HCT116 (cell line): ENCODE results near the gene JOSD1. TPM values are rescaled to one million over a fixed set of nuclear protein-coding genes. Genes with fewer than 3 reads are reported as not detected.

Experiments
- ATAC-seq: fragments of 200-7000 bp; cut with Tn5 transposase; 2 replicates; pipeline ENCODE4 v1.9.1; 2020; ENCODE audit warnings: mild to moderate bottlenecking, moderate library complexity
- BruUV-seq: library from RNA; stranded (reverse); fragments of 400-500 nt; replicated peaks from 2 replicates; lab custom pipeline; 2021; lab: Mats Ljungman, UMichigan
- CTCF ChIA-PET: fragments of 300-600 bp; sonication (Branson Sonifier 250); formaldehyde crosslinking; loops from one replicate; lab custom pipeline; 2021; ENCODE audit warnings: antibody characterized with exemption; lab: Charles Lee
- POLR2A ChIA-PET: fragments of 300-600, 350-600 bp; sonication (Branson Sonifier 250); formaldehyde crosslinking; loops from one replicate; lab custom pipeline; 2021; ENCODE audit warnings: antibody characterized with exemption; lab: Charles Lee
- RAD21 ChIA-PET, 2 experiments: fragments of 300-600 bp; sonication (Branson Sonifier 250); formaldehyde crosslinking; loops; one replicate each; lab custom pipeline; 2023; ENCODE audit warnings: low total read pairs in 2 of 2; ENCODE audit not compliant: uncharacterized antibody in 2 of 2, unreplicated experiment in 2 of 2, low non-redundant PET in 1 of 2; lab: Charles Lee
- DNase-seq: peaks from one replicate; pipeline ENCODE4 v3.0.0-alpha.2; 2010; ENCODE audit warnings: low read depth, low spot score
- H2AFZ ChIP-seq: fragments of 200-600 bp; shearing (Covaris generic), sonication (generic); 2 replicates; pipeline ENCODE4 v1.6.1; 2017; ENCODE audit warnings: low read depth, mixed run types, mixed read lengths, antibody characterized with exemption, low read length; ENCODE audit not compliant: poor library complexity, severe bottlenecking
- H3K27ac ChIP-seq: 2 replicates; pipeline ENCODE4 v1.5.1; 2012; ENCODE audit warnings: low read depth, low read length
- H3K27me3 ChIP-seq: fragments of 200-600 bp; sonication (generic); 2 replicates; pipeline ENCODE4 v1.6.1; 2016; ENCODE audit warnings: mixed run types, low read length, mixed read lengths; ENCODE audit not compliant: insufficient read depth
- H3K36me3 ChIP-seq, 2 experiments: fragments of 200-500 bp in 1 of 2; fragments of 200-600 bp in 1 of 2; sonication (Bioruptor generic) in 1 of 2; sonication (generic) in 1 of 2; 2 replicates each; pipeline versions ENCODE4 v1.5.1 to v1.6.1; 2014 to 2016; ENCODE audit warnings: low read length in 2 of 2, inconsistent platforms in 1 of 2, mixed read lengths in 1 of 2, mixed run types in 1 of 2; ENCODE audit not compliant: insufficient read depth in 2 of 2, control insufficient read depth in 1 of 2
- H3K4me1 ChIP-seq, 2 experiments: fragments of 200-600 bp in 1 of 2; sonication (generic) in 1 of 2; 2 replicates each; pipeline versions ENCODE4 v1.5.1 to v1.6.1; 2012 to 2017; ENCODE audit warnings: low read length in 2 of 2, inconsistent platforms in 1 of 2, mild to moderate bottlenecking in 1 of 2, mixed read lengths in 1 of 2, mixed run types in 1 of 2, moderate library complexity in 1 of 2; ENCODE audit not compliant: insufficient read depth in 2 of 2, control insufficient read depth in 1 of 2
- H3K4me2 ChIP-seq: fragments of 200-600 bp; sonication (generic); 2 replicates; pipeline ENCODE4 v1.6.1; 2017; ENCODE audit warnings: mixed run types, low read length, mixed read lengths
- H3K4me3 ChIP-seq, 2 experiments: fragments of 200-600 bp in 1 of 2; sonication (generic) in 1 of 2; replicated peaks in 1 of 2; 2 replicates each; pipeline ENCODE4 v1.5.1; 2011 to 2016; ENCODE audit warnings: low read length in 2 of 2, control low read depth in 1 of 2, low read depth in 1 of 2, mild to moderate bottlenecking in 1 of 2, mixed read lengths in 1 of 2, mixed run types in 1 of 2
- H3K79me2 ChIP-seq: fragments of 200-600 bp; sonication (generic); 2 replicates; pipeline ENCODE4 v1.6.1; 2017; ENCODE audit warnings: mild to moderate bottlenecking, mixed run types, low read length, moderate library complexity, mixed read lengths; ENCODE audit not compliant: insufficient read depth
- H3K9ac ChIP-seq: fragments of 200-600 bp; sonication (generic); 2 replicates; pipeline ENCODE4 v1.6.1; 2016; ENCODE audit warnings: low read length, mixed read lengths
- H3K9me2 ChIP-seq: fragments of 200-600 bp; sonication (generic), shearing (Covaris generic); 2 replicates; pipeline ENCODE4 v1.6.1; 2017; ENCODE audit warnings: mixed run types, mild to moderate bottlenecking, moderate library complexity; ENCODE audit not compliant: insufficient read depth
- H3K9me3 ChIP-seq, 2 experiments: fragments of 200-500 bp in 1 of 2; fragments of 200-600 bp in 1 of 2; sonication (Bioruptor generic) in 1 of 2; sonication (generic) in 1 of 2; 2 replicates each; pipeline ENCODE4 v1.6.1; 2014 to 2017; ENCODE audit warnings: low read length in 2 of 2, mixed read lengths in 2 of 2, inconsistent platforms in 1 of 2, low read depth in 1 of 2, mild to moderate bottlenecking in 1 of 2, mixed run types in 1 of 2, moderate library complexity in 1 of 2; ENCODE audit not compliant: control insufficient read depth in 1 of 2, insufficient read depth in 1 of 2
- H4K20me1 ChIP-seq: fragments of 200-600 bp; sonication (generic), shearing (Covaris generic); 2 replicates; pipeline ENCODE4 v1.6.1; 2017; ENCODE audit warnings: mixed run types, mild to moderate bottlenecking, moderate library complexity; ENCODE audit not compliant: insufficient read depth
- CBX3 ChIP-seq: IDR thresholded peaks from 2 replicates; pipeline ENCODE4 v1.6.1; 2012; ENCODE audit warnings: low read depth
- CEBPB ChIP-seq: IDR thresholded peaks from 2 replicates; pipeline ENCODE4 v1.6.1; 2012; ENCODE audit warnings: low read depth
- EGR1 ChIP-seq: IDR thresholded peaks from 2 replicates; pipeline ENCODE4 v1.6.1; 2012; ENCODE audit warnings: low read depth
- EZH2 ChIP-seq: fragments of 200-600 bp; sonication (generic); IDR thresholded peaks from 2 replicates; pipeline ENCODE4 v1.6.1; 2017; ENCODE audit warnings: antibody characterized with exemption, mixed run types
- POLR2A ChIP-seq: IDR thresholded peaks from 2 replicates; pipeline ENCODE4 v1.7.0; 2011; ENCODE audit warnings: borderline replicate concordance; ENCODE audit not compliant: insufficient read depth, insufficient read length; ENCODE audit errors: extremely low read depth
- RAD21 ChIP-seq: IDR thresholded peaks from 2 replicates; pipeline ENCODE4 v1.6.1; 2012; ENCODE audit warnings: low read depth, mild to moderate bottlenecking
- SP1 ChIP-seq: IDR thresholded peaks from 2 replicates; pipeline ENCODE4 v1.6.1; 2012; ENCODE audit warnings: low read depth
- ZNF274 ChIP-seq: fragments of 200-500 bp; sonication (Bioruptor generic); IDR thresholded peaks from 2 replicates; pipeline ENCODE4 v1.6.1; 2014; ENCODE audit warnings: mild to moderate bottlenecking, low read depth, low read length, inconsistent platforms
- intact Hi-C: fragments of 100-400 bp; cut with micrococcal nuclease; formaldehyde crosslinking; loops from 2 replicates; pipeline ENCODE4 v1.10.0; 2022
- total RNA-seq: library from RNA; stranded (reverse); gene quantifications from one replicate; pipeline ENCODE4 v1.2.1, GENCODE V29; 2021; ENCODE audit not compliant: unreplicated experiment
- TF ChIP-seq, protein P1 (sequence below): IDR thresholded peaks from 2 replicates; pipeline ENCODE4 v1.6.1; 2012; ENCODE audit warnings: low read depth
- TF ChIP-seq, protein P2 (sequence below): IDR thresholded peaks from 2 replicates; pipeline ENCODE4 v1.6.1; 2011; ENCODE audit warnings: mild to moderate bottlenecking, low read length, moderate library complexity; ENCODE audit not compliant: insufficient replicate concordance; ENCODE audit errors: extremely low read depth
- TF ChIP-seq, protein P3 (sequence below), 3 experiments: fragments of 200-600 bp in 1 of 3; sonication (generic) in 1 of 3; IDR thresholded peaks in 2 of 3; conservative IDR thresholded peaks in 1 of 3; 2 replicates each; pipeline ENCODE4 v1.5.1; 2012 to 2017; ENCODE audit warnings: low read depth in 2 of 3, low read length in 2 of 3, antibody characterized with exemption in 1 of 3, borderline replicate concordance in 1 of 3, control low read depth in 1 of 3, mild to moderate bottlenecking in 1 of 3, mixed read lengths in 1 of 3, mixed run types in 1 of 3, moderate library complexity in 1 of 3; ENCODE audit not compliant: insufficient read depth in 1 of 3
- TF ChIP-seq, protein P4 (sequence below): IDR thresholded peaks from 2 replicates; pipeline ENCODE4 v1.6.1; 2012
- TF ChIP-seq, protein P5 (sequence below): IDR thresholded peaks from 2 replicates; pipeline ENCODE4 v1.6.1; 2012

Gene JOSD1
- total RNA-seq, 1 experiment from 2014 or later, result 67.3 TPM

DNA sequence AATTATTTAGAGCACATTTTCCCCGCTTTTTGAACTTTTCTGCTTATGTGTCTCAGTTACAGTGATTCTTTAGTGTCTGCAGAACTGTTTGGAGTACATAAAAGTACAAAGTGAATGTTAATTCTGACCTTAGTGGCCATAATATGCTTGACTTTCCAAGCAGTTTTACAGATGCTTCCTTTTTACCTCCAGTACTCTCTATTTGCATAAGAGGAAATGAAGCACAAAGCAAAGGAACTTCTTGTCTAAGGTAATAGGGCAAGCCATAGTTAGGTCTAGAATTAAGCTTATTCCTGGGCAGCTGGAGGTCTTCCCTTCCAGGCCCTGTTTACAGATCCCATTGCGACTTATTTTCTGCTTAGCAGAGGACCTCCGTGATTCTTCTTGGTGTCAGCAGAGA, 8.6 kb upstream of the JOSD1 start:
- TF ChIP-seq, protein P1, sequence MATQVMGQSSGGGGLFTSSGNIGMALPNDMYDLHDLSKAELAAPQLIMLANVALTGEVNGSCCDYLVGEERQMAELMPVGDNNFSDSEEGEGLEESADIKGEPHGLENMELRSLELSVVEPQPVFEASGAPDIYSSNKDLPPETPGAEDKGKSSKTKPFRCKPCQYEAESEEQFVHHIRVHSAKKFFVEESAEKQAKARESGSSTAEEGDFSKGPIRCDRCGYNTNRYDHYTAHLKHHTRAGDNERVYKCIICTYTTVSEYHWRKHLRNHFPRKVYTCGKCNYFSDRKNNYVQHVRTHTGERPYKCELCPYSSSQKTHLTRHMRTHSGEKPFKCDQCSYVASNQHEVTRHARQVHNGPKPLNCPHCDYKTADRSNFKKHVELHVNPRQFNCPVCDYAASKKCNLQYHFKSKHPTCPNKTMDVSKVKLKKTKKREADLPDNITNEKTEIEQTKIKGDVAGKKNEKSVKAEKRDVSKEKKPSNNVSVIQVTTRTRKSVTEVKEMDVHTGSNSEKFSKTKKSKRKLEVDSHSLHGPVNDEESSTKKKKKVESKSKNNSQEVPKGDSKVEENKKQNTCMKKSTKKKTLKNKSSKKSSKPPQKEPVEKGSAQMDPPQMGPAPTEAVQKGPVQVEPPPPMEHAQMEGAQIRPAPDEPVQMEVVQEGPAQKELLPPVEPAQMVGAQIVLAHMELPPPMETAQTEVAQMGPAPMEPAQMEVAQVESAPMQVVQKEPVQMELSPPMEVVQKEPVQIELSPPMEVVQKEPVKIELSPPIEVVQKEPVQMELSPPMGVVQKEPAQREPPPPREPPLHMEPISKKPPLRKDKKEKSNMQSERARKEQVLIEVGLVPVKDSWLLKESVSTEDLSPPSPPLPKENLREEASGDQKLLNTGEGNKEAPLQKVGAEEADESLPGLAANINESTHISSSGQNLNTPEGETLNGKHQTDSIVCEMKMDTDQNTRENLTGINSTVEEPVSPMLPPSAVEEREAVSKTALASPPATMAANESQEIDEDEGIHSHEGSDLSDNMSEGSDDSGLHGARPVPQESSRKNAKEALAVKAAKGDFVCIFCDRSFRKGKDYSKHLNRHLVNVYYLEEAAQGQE, result no peak
- TF ChIP-seq SP1 (no peak), POLR2A (no peak), CBX3 (no peak), RAD21 (no peak), EZH2 (no peak), ZNF274 (no peak), EGR1 (no peak), CEBPB (no peak)
- TF ChIP-seq, protein P2, sequence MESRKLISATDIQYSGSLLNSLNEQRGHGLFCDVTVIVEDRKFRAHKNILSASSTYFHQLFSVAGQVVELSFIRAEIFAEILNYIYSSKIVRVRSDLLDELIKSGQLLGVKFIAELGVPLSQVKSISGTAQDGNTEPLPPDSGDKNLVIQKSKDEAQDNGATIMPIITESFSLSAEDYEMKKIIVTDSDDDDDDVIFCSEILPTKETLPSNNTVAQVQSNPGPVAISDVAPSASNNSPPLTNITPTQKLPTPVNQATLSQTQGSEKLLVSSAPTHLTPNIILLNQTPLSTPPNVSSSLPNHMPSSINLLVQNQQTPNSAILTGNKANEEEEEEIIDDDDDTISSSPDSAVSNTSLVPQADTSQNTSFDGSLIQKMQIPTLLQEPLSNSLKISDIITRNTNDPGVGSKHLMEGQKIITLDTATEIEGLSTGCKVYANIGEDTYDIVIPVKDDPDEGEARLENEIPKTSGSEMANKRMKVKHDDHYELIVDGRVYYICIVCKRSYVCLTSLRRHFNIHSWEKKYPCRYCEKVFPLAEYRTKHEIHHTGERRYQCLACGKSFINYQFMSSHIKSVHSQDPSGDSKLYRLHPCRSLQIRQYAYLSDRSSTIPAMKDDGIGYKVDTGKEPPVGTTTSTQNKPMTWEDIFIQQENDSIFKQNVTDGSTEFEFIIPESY, result no peak
- TF ChIP-seq, protein P3, sequence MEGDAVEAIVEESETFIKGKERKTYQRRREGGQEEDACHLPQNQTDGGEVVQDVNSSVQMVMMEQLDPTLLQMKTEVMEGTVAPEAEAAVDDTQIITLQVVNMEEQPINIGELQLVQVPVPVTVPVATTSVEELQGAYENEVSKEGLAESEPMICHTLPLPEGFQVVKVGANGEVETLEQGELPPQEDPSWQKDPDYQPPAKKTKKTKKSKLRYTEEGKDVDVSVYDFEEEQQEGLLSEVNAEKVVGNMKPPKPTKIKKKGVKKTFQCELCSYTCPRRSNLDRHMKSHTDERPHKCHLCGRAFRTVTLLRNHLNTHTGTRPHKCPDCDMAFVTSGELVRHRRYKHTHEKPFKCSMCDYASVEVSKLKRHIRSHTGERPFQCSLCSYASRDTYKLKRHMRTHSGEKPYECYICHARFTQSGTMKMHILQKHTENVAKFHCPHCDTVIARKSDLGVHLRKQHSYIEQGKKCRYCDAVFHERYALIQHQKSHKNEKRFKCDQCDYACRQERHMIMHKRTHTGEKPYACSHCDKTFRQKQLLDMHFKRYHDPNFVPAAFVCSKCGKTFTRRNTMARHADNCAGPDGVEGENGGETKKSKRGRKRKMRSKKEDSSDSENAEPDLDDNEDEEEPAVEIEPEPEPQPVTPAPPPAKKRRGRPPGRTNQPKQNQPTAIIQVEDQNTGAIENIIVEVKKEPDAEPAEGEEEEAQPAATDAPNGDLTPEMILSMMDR (IDR thresholded peaks at IDR 0.05 in 2 of 3, conservative IDR thresholded peaks at IDR 0.05 in 1 of 3; ENCODE audit: borderline replicate concordance in 1 of 3, insufficient read depth in 1 of 3, low read depth in 2 of 3, low read length in 2 of 3), result no peak
- TF ChIP-seq, protein P4, sequence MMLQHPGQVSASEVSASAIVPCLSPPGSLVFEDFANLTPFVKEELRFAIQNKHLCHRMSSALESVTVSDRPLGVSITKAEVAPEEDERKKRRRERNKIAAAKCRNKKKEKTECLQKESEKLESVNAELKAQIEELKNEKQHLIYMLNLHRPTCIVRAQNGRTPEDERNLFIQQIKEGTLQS, result no peak
- TF ChIP-seq, protein P5, sequence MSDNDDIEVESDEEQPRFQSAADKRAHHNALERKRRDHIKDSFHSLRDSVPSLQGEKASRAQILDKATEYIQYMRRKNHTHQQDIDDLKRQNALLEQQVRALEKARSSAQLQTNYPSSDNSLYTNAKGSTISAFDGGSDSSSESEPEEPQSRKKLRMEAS, result no peak
- H3K4me1 ChIP-seq, result peaks cover 15 to 27% of the 10 kb centered on the region in 2 experiments
- CTCF ChIA-PET, result no interaction called here
- H2AFZ ChIP-seq, result no peak overlapping the region
- ATAC-seq, result no peak
- H3K27ac ChIP-seq, result no peak overlapping the region
- POLR2A ChIA-PET, result no interaction called here
- RAD21 ChIA-PET, result no interaction called here
- H3K9me2 ChIP-seq, result no peaks in the 10 kb centered on the region
- no peaks in the 10 kb centered on the region for H4K20me1 ChIP-seq
- no peak overlapping the region for H3K9ac ChIP-seq
- peaks cover 82% of the 10 kb centered on the region for H3K79me2 ChIP-seq
- H3K4me3 ChIP-seq, result no peak overlapping the region
- no peaks in the 10 kb centered on the region for H3K9me3 ChIP-seq
- no peaks in the 10 kb centered on the region for H3K27me3 ChIP-seq
- peaks cover 0 to 10% of the 10 kb centered on the region in 2 experiments; a peak in 2 of 4 replicates for H3K36me3 ChIP-seq
- no peak overlapping the region for H3K4me2 ChIP-seq
- intact Hi-C loops, result no loop called here
- BruUV-seq, result no TSS peak
- DNase-seq, result no peak
